ENCODE results near the gene ACTRT2.

Gene ACTRT2

DNA sequence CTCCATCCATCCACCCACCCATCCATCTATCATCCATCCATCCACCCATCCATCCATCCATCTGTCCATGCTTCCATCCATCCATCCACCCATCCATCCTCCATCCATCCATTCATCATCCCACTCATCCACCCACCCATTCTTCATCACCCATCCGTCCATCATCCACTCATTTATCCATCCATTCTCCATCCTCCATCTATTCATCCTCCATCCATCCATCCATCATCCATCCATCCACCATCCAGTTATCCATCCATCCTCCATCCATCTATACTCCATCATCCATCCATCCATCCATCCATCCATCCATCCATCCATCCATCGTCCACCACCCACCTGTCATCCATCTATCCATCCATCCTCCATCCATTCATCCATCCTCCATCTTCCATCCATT is 32.1 kb upstream of the ACTRT2 start:
- no peaks in the 10 kb centered on the region for H3K36me3 ChIP-seq (ENCODE audit: insufficient read depth)
- H3K79me2 ChIP-seq (ENCODE audit: insufficient read depth, low read depth), result no peaks in the 10 kb centered on the region
- no peak overlapping the region for H2AFZ ChIP-seq (ENCODE audit: low read depth)
- H3K4me3 ChIP-seq (IDR thresholded peaks at IDR 0.05; ENCODE audit: insufficient read depth, low read depth, low read length), result no peak overlapping the region
- H3K9ac ChIP-seq, result no peak overlapping the region
- TF ChIP-seq, protein P1, sequence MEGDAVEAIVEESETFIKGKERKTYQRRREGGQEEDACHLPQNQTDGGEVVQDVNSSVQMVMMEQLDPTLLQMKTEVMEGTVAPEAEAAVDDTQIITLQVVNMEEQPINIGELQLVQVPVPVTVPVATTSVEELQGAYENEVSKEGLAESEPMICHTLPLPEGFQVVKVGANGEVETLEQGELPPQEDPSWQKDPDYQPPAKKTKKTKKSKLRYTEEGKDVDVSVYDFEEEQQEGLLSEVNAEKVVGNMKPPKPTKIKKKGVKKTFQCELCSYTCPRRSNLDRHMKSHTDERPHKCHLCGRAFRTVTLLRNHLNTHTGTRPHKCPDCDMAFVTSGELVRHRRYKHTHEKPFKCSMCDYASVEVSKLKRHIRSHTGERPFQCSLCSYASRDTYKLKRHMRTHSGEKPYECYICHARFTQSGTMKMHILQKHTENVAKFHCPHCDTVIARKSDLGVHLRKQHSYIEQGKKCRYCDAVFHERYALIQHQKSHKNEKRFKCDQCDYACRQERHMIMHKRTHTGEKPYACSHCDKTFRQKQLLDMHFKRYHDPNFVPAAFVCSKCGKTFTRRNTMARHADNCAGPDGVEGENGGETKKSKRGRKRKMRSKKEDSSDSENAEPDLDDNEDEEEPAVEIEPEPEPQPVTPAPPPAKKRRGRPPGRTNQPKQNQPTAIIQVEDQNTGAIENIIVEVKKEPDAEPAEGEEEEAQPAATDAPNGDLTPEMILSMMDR (conservative IDR thresholded peaks at IDR 0.05; ENCODE audit: low read depth, low read length), result no peak
- no peak overlapping the region for H3K4me2 ChIP-seq
- peaks cover 16% of the 10 kb centered on the region; the same call in 1 of the 2 replicates for H3K27me3 ChIP-seq (ENCODE audit: insufficient read depth, low read depth)
- H3K4me1 ChIP-seq (ENCODE audit: low read depth, poor library complexity, severe bottlenecking), result no peaks in the 10 kb centered on the region
- no peak overlapping the region for H3K27ac ChIP-seq
- no peaks in the 10 kb centered on the region for H4K20me1 ChIP-seq (ENCODE audit: insufficient read depth)

- Histone ChIP-seq H3K27ac (no peak overlapping the region), H3K9ac (no peak overlapping the region), H3K4me1 (ENCODE audit: low read depth, poor library complexity, severe bottlenecking) (no peaks in the 10 kb centered on the region), H3K36me3 (ENCODE audit: insufficient read depth) (no peaks in the 10 kb centered on the region), H4K20me1 (ENCODE audit: insufficient read depth) (no peaks in the 10 kb centered on the region), H3K4me2 (no peak overlapping the region), H3K27me3 (ENCODE audit: insufficient read depth, low read depth) (peaks cover 14% of the 10 kb centered on the region; the same call in 1 of the 2 replicates), H3K79me2 (ENCODE audit: insufficient read depth, low read depth) (no peaks in the 10 kb centered on the region), H3K4me3 (IDR thresholded peaks at IDR 0.05; ENCODE audit: insufficient read depth, low read depth, low read length) (no peak overlapping the region), H2AFZ (ENCODE audit: low read depth) (no peak overlapping the region)
- TF ChIP-seq, protein P1 (conservative IDR thresholded peaks at IDR 0.05; ENCODE audit: low read depth, low read length), result no peak
Observed at GRCh38 chr1:2989976-2990375, 31.3 kb upstream of the ACTRT2 start.

DNA sequence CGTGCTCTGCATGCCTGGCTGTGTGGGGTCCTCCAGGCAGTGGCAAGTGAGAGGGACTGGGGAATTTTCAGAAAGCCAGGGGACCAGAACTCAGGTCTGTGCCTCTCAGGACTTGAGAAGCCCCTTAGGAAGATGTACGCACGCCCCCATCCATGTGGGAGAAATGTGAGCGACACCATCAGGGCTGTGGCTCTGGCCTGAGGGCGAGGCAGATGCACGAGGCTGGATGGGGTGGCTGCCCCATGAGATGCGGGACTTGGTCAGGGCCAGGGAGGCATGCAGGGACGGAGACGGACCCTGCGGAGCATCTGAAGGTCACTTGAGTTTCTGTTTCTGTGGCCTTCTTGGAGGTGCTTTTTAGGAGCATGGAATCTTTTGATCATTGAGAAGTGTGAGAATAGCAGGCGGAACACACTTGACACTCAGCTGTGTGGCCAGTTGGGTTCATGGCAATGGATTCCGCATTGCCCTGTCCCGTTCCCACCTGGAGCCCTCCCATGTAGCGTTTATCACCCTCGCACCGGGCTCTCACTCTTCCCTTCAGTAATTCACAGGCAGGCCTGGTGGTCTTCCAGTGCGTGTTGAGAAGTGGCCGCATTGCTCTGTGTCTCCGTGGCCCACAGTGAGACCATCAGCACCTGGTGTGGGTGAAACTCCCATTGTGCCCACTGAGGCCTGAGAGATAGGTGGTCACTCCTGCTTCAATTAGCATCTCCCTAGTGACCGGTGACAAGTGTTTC is 30.7 kb upstream of the ACTRT2 start:
- H3K4me3 ChIP-seq (IDR thresholded peaks at IDR 0.05; ENCODE audit: insufficient read depth, low read depth, low read length), result no peak overlapping the region
- H4K20me1 ChIP-seq (ENCODE audit: insufficient read depth), result no peaks in the 10 kb centered on the region
- H3K79me2 ChIP-seq (ENCODE audit: insufficient read depth, low read depth), result no peaks in the 10 kb centered on the region
- no peak overlapping the region for H3K9ac ChIP-seq
- no peak overlapping the region for H2AFZ ChIP-seq (ENCODE audit: low read depth)
- H3K4me2 ChIP-seq, result no peak overlapping the region
- H3K36me3 ChIP-seq (ENCODE audit: insufficient read depth), result no peaks in the 10 kb centered on the region
- H3K27me3 ChIP-seq (ENCODE audit: insufficient read depth, low read depth), result peaks cover 14% of the 10 kb centered on the region; the same call in 1 of the 2 replicates
- H3K4me1 ChIP-seq (ENCODE audit: low read depth, poor library complexity, severe bottlenecking), result no peaks in the 10 kb centered on the region
- TF ChIP-seq, protein P1 (conservative IDR thresholded peaks at IDR 0.05; ENCODE audit: low read depth, low read length), result no peak
- H3K27ac ChIP-seq, result no peak overlapping the region

GRCh38 chr1:2991753-2992495 is 29.3 kb upstream of the ACTRT2 start:
- H3K27ac ChIP-seq, result no peak overlapping the region
- H3K9ac ChIP-seq, result no peak overlapping the region
- no peak overlapping the region for H3K4me3 ChIP-seq (IDR thresholded peaks at IDR 0.05; ENCODE audit: insufficient read depth, low read depth, low read length)
- H3K4me2 ChIP-seq, result no peak overlapping the region
- TF ChIP-seq, protein P1 (conservative IDR thresholded peaks at IDR 0.05; ENCODE audit: low read depth, low read length), result no peak
- no peaks in the 10 kb centered on the region for H3K36me3 ChIP-seq (ENCODE audit: insufficient read depth)
- peaks cover 18% of the 10 kb centered on the region for H3K27me3 ChIP-seq (ENCODE audit: insufficient read depth, low read depth)
- H3K79me2 ChIP-seq (ENCODE audit: insufficient read depth, low read depth), result no peaks in the 10 kb centered on the region
- no peak overlapping the region for H2AFZ ChIP-seq (ENCODE audit: low read depth)
- H3K4me1 ChIP-seq (ENCODE audit: low read depth, poor library complexity, severe bottlenecking), result no peaks in the 10 kb centered on the region
- H4K20me1 ChIP-seq (ENCODE audit: insufficient read depth), result no peaks in the 10 kb centered on the region

All from KMS-11 (cell line).